D721Med (cell line): ENCODE results near the gene FILIP1.

Source experiments
- DNase-seq: peaks from one replicate; pipeline ENCODE4 v3.0.0; 2011; ENCODE audit warnings: low spot score; ENCODE audit not compliant: insufficient read length
- FAIRE-seq: peaks from 2 replicates; lab custom pipeline; 2011; peaks lifted over from hg19 to GRCh38; lab: Jason Lieb, UNC
- CTCF ChIP-seq: IDR thresholded peaks from 2 replicates; pipeline ENCODE4 v1.5.1; 2012; ENCODE audit warnings: mild to moderate bottlenecking, control low read depth; ENCODE audit not compliant: insufficient read depth; ENCODE audit errors: missing control alignments

Gene FILIP1

GRCh38 chr6:75422024-75422639 is 71.5 kb downstream of the FILIP1 start:
- FAIRE-seq (no peak), DNase-seq (no peak)
- no peak for TF ChIP-seq CTCF

- DNase-seq (no peak), FAIRE-seq (no peak)
- TF ChIP-seq CTCF, result no peak
Observed at GRCh38 chr6:75421316-75422023, 72.1 kb downstream of the FILIP1 start.

GRCh38 chr6:75419980-75420379 is 73.6 kb downstream of the FILIP1 start:
- FAIRE-seq (no peak), DNase-seq (no peak)
- TF ChIP-seq CTCF, result no peak

- no peak for FAIRE-seq
- DNase-seq, result no peak
- no peak for TF ChIP-seq CTCF
Observed at GRCh38 chr6:75419416-75419815, 74.2 kb downstream of the FILIP1 start.

- FAIRE-seq, result no peak
- DNase-seq, result no peak
- TF ChIP-seq CTCF, result no peak
Observed at GRCh38 chr6:75418233-75418632, 75.4 kb downstream of the FILIP1 start.

GRCh38 chr6:75416443-75416842 is 77.2 kb downstream of the FILIP1 start:
- FAIRE-seq, result no peak
- TF ChIP-seq CTCF, result no peak

GRCh38 chr6:75415804-75416203 is 77.8 kb downstream of the FILIP1 start:
- TF ChIP-seq CTCF, result no peak
- FAIRE-seq (no peak), DNase-seq (no peak)

More at GRCh38 chr6:75416443-75416842, 77.2 kb downstream of the FILIP1 start:
- DNase-seq, result no peak
